K562 treated with DMSO at 1 percent for 24 hours (cell line): Measurements from ENCODE around the gene BAZ1B. TPM values are rescaled to one million over a fixed set of nuclear protein-coding genes. Genes with fewer than 3 reads are reported as not detected.

Source experiments
- total RNA-seq: library from RNA; unstranded; fragments of 300-600 nt; gene quantifications from 2 replicates; pipeline ENCODE4 v1.2.3, GENCODE V29; 2022; ENCODE audit warnings: low read depth; ENCODE audit not compliant: insufficient read depth

BAZ1B gene
- 56.9 and 63.3 TPM in 2 replicates for total RNA-seq

GRCh38 chr7:73522105-73522872 is at the start of gene BAZ1B:
Gene BAZ1B (minus strand): TSS chr7:73522293. CDS start chr7:73521933, 360 bp downstream.

GRCh38 chr7:73557397-73558257 is 35.5 kb upstream of the BAZ1B start, which contains the start of gene BCL7B:
Gene BCL7B (minus strand): TSS chr7:73557690. CDS start chr7:73557578, 112 bp downstream.

Other genes with a start within 250 kb of the BAZ1B start
- 109 and 117 TPM in 2 replicates for gene NSUN5, start 213.5 kb downstream of the BAZ1B start, total RNA-seq
- not detected in 2 replicates for gene TRIM50, start 194.2 kb downstream of the BAZ1B start, total RNA-seq
- gene FKBP6, start 194.1 kb downstream of the BAZ1B start, total RNA-seq = not detected in 2 replicates
- gene FZD9, start 88.5 kb downstream of the BAZ1B start, total RNA-seq = 2.4 and 3.2 TPM in 2 replicates
- gene BCL7B, start 35.4 kb upstream of the BAZ1B start, total RNA-seq = 95.2 and 104 TPM in 2 replicates
- 81.6 and 88.0 TPM in 2 replicates for gene TBL2, start 56.3 kb upstream of the BAZ1B start, total RNA-seq
- 26.1 and 30.0 TPM in 2 replicates for gene MLXIPL, start 102.2 kb upstream of the BAZ1B start, total RNA-seq
- 2.7 and 4.3 TPM in 2 replicates for gene VPS37D, start 145.5 kb upstream of the BAZ1B start, total RNA-seq
- 7.5 and 8.2 TPM in 2 replicates for gene DNAJC30, start 161.2 kb upstream of the BAZ1B start, total RNA-seq
- gene BUD23, start 161.3 kb upstream of the BAZ1B start, total RNA-seq = 116 and 120 TPM in 2 replicates
- 11.9 and 16.2 TPM in 2 replicates for gene STX1A, start 197.4 kb upstream of the BAZ1B start, total RNA-seq
- gene ABHD11, start 216.5 kb upstream of the BAZ1B start, total RNA-seq = 23.5 and 24.1 TPM in 2 replicates
- not detected in 2 replicates for gene CLDN3, start 248.0 kb upstream of the BAZ1B start, total RNA-seq